Measurements from ENCODE around the gene NUDT13.

Gene NUDT13
- total RNA-seq = 0 to 2.9 reads per million in 2 donors

- peak in 4 of 5 experiments; percentile 10 to 78 (median 32) for DNase-seq
These were observed at the start of gene NUDT13 for GRCh38 chr10:73110345-73110849. NUDT13 (plus strand) TSS chr10:73110455; CDS start chr10:73114366, 3,911 bp downstream.

GRCh38 chr10:73060738-73061635, 49.3 kb upstream of the NUDT13 start:
- peak in 1 of 5 experiments; percentile 61 for DNase-seq

GRCh38 chr10:73061743-73062142, 48.5 kb upstream of the NUDT13 start:
- no peak for DNase-seq

GRCh38 chr10:73065441-73065840, 44.8 kb upstream of the NUDT13 start:
- no peak for DNase-seq

- no peak for DNase-seq
These were observed 36.6 kb upstream of the NUDT13 start for GRCh38 chr10:73073627-73074026.

GRCh38 chr10:73075829-73076228, 34.4 kb upstream of the NUDT13 start:
- DNase-seq = no peak

GRCh38 chr10:73076360-73077183, 33.7 kb upstream of the NUDT13 start:
- DNase-seq = peak in 1 of 5 experiments; percentile 49

GRCh38 chr10:73079779-73080541, 30.3 kb upstream of the NUDT13 start:
- peak in 1 of 5 experiments; percentile 11 for DNase-seq

- no peak for DNase-seq
These were observed 27.0 kb upstream of the NUDT13 start for GRCh38 chr10:73083221-73083620.

GRCh38 chr10:73084209-73084608, 26.0 kb upstream of the NUDT13 start:
- DNase-seq = no peak

- DNase-seq = no peak
These were observed 23.4 kb upstream of the NUDT13 start for GRCh38 chr10:73086816-73087215.

GRCh38 chr10:73088304-73088703, 22.0 kb upstream of the NUDT13 start:
- no peak for DNase-seq

GRCh38 chr10:73092830-73093229, 17.4 kb upstream of the NUDT13 start:
- no peak for DNase-seq

- peak in 1 of 5 experiments; percentile 16 for DNase-seq
These were observed 16.1 kb upstream of the NUDT13 start for GRCh38 chr10:73093922-73094850.

GRCh38 chr10:73094986-73095480, 15.2 kb upstream of the NUDT13 start:
- no peak for DNase-seq

- peak in 3 of 5 experiments; percentile 30 to 49 (median 36) for DNase-seq
These were observed 14.7 kb upstream of the NUDT13 start for GRCh38 chr10:73095481-73096021.

GRCh38 chr10:73096041-73096448, 14.2 kb upstream of the NUDT13 start:
- DNase-seq = peak; percentile 34 to 85 (median 60)

GRCh38 chr10:73096449-73097304, 13.6 kb upstream of the NUDT13 start, which contains the start of gene P4HA1:
P4HA1 (minus strand) TSS chr10:73096866; CDS start chr10:73074883, 21,983 bp downstream.
- peak; percentile 97 to 99 (median 98) for DNase-seq

GRCh38 chr10:73097305-73097670, 13.0 kb upstream of the NUDT13 start:
- peak in 1 of 5 experiments; percentile 42 for DNase-seq

GRCh38 chr10:73099141-73099540, 11.1 kb upstream of the NUDT13 start:
- DNase-seq = no peak

Data from T-helper 2 cell (primary cell).